ENCODE results near the gene MEGF11. TPM values are rescaled to one million over a fixed set of nuclear protein-coding genes. Genes with fewer than 3 reads are reported as not detected.

Gene MEGF11
- total RNA-seq, 2 donors from 2014 or later: not detected

DNA sequence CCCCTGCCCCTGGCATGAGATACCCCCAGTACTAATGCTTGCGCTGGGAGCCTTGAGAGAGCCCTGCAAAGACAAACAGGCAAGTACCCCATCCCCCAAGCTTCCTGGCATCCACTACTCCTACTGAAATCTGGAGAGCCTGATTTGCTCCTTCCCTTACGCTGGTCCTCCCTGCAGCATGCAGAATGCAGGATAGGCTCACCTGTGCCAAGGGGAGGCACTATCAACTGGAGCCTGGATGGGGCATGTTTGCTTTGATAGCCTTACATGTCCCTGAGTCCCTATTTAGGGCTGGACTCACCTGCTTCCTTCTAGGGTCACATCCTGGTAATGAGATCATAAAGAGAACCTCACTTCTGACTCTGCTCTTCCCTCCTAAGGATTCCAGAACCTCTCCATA lies 341.3 kb downstream of the MEGF11 start:
- intact Hi-C loops (cut with DNase I): no loop called here
- no peaks in the 10 kb centered on the region for H3K27me3 ChIP-seq (replicated peaks; ENCODE audit: insufficient read depth)
- no peak for DNase-seq (ENCODE audit: low spot score)

GRCh38 chr15:65910341-65910740 lies 343.2 kb downstream of the MEGF11 start:
- H3K36me3 ChIP-seq: peaks cover 0 to 3% of the 10 kb centered on the region in 2 donors
- H3K9me3 ChIP-seq: no peaks in the 10 kb centered on the region
- H3K27ac ChIP-seq: no peak overlapping the region
- DNase-seq (ENCODE audit: low spot score): no peak
- H3K4me1 ChIP-seq (replicated peaks): no peaks in the 10 kb centered on the region
- WGBS: 99% methylated on average over 4 of the region's 4 CpGs
- H3K27me3 ChIP-seq (replicated peaks; ENCODE audit: insufficient read depth): no peaks in the 10 kb centered on the region
- TF ChIP-seq POLR2A (IDR thresholded peaks at IDR 0.05): no peak
- no peak for TF ChIP-seq POLR2AphosphoS5 (IDR thresholded peaks at IDR 0.05)
- TF ChIP-seq, protein P1, sequence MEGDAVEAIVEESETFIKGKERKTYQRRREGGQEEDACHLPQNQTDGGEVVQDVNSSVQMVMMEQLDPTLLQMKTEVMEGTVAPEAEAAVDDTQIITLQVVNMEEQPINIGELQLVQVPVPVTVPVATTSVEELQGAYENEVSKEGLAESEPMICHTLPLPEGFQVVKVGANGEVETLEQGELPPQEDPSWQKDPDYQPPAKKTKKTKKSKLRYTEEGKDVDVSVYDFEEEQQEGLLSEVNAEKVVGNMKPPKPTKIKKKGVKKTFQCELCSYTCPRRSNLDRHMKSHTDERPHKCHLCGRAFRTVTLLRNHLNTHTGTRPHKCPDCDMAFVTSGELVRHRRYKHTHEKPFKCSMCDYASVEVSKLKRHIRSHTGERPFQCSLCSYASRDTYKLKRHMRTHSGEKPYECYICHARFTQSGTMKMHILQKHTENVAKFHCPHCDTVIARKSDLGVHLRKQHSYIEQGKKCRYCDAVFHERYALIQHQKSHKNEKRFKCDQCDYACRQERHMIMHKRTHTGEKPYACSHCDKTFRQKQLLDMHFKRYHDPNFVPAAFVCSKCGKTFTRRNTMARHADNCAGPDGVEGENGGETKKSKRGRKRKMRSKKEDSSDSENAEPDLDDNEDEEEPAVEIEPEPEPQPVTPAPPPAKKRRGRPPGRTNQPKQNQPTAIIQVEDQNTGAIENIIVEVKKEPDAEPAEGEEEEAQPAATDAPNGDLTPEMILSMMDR (IDR thresholded peaks at IDR 0.05): no peak
- intact Hi-C loops (cut with DNase I): no loop called here
- H3K4me3 ChIP-seq: no peak overlapping the region

More for the DNA sequence above, 341.3 kb downstream of the MEGF11 start:
- no peak for TF ChIP-seq POLR2A (IDR thresholded peaks at IDR 0.05)
- TF ChIP-seq, protein P1 (IDR thresholded peaks at IDR 0.05): no peak
- TF ChIP-seq POLR2AphosphoS5 (IDR thresholded peaks at IDR 0.05): no peak
- WGBS: 90% methylated on average over 2 of the region's 2 CpGs
- Histone ChIP-seq H3K4me1 (replicated peaks) (no peaks in the 10 kb centered on the region), H3K36me3 (peaks cover 0 to 3% of the 10 kb centered on the region in 2 donors), H3K27ac (no peak overlapping the region), H3K9me3 (no peaks in the 10 kb centered on the region), H3K4me3 (no peak overlapping the region)

DNA sequence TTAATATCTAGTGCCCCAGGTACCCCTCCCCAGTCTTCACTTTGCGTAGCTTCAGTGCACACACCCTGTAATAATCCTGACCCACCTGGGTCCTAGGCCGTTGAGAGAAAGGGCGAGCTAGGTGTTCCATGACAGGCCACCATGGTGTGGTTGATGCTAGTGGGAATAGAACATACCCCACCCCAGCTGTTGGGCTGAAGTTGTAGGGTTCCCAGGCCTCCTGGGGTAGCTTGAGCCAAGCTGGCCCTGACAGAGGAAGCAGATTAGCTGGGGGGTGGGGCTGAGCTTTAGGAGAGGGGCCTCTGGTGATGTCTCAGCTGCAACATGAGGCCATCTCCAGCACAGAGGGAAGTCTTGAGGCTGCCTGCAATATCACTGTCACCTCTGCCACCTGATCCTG lies 343.7 kb downstream of the MEGF11 start:
- WGBS: 93% methylated on average over 3 of the region's 3 CpGs
- intact Hi-C loops (cut with DNase I): no loop called here
- H3K27ac ChIP-seq: no peak overlapping the region
- H3K4me3 ChIP-seq: no peak overlapping the region
- no peak for DNase-seq (ENCODE audit: low spot score)
- H3K27me3 ChIP-seq (replicated peaks; ENCODE audit: insufficient read depth): no peaks in the 10 kb centered on the region
- H3K4me1 ChIP-seq (replicated peaks): no peaks in the 10 kb centered on the region
- peaks cover 0 to 3% of the 10 kb centered on the region in 2 donors for H3K36me3 ChIP-seq
- TF ChIP-seq POLR2A (IDR thresholded peaks at IDR 0.05) (no peak), POLR2AphosphoS5 (IDR thresholded peaks at IDR 0.05) (no peak)
- H3K9me3 ChIP-seq: no peaks in the 10 kb centered on the region

DNA sequence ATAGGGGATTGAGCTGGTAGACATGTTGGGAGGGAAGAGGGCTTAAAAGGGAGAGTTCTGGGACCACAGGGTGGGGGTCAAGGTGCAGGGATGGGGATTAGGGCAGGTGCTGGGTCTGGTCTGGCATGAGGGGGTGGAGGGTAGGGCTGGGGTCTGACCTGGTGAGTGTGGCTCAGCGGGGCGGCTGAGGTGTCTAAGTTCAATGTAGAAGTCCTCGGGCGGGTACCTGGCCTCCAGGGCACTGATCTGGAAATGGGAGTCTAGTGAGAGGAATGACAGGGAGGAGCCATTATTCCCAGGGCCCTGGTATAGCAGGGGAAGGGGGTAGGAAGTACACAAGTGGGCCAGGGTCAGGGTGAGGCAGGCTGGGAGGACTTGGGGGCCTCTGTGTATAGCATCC lies 344.7 kb downstream of the MEGF11 start:
- no peak overlapping the region for H3K4me3 ChIP-seq
- H3K36me3 ChIP-seq: peaks cover 0 to 3% of the 10 kb centered on the region in 2 donors
- H3K9me3 ChIP-seq: no peaks in the 10 kb centered on the region
- H3K4me1 ChIP-seq (replicated peaks): no peaks in the 10 kb centered on the region
- TF ChIP-seq, protein P1 (IDR thresholded peaks at IDR 0.05): no peak
- TF ChIP-seq POLR2A (IDR thresholded peaks at IDR 0.05): no peak
- no peak for TF ChIP-seq POLR2AphosphoS5 (IDR thresholded peaks at IDR 0.05)
- WGBS: 92% methylated on average over 4 of the region's 4 CpGs
- H3K27me3 ChIP-seq (replicated peaks; ENCODE audit: insufficient read depth): no peaks in the 10 kb centered on the region
- DNase-seq (ENCODE audit: low spot score): no peak
- intact Hi-C loops (cut with DNase I): no loop called here
- no peak overlapping the region for H3K27ac ChIP-seq

DNA sequence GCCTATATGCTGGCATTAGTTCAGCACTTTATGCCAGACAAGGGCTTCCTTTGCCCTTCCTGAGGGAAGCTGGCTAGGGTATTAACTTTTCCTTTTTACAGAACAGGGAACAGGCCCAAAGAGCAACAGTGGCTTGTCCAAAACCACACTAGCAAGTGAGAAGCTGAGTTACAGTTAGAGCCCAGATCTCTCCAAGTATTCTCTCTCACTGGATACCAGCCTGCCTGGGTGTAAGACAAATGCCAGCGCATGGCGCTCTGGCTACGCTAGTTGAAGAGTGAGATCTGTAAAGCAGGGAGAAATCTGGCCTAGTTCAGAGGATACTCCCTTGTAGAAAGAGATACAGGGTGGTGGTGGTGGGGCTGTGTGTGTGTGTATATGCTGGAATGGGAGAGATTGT lies 345.9 kb downstream of the MEGF11 start:
- H3K4me1 ChIP-seq (replicated peaks): no peaks in the 10 kb centered on the region
- 100% methylated on average over 3 of the region's 3 CpGs for WGBS
- no peaks in the 10 kb centered on the region for H3K27me3 ChIP-seq (replicated peaks; ENCODE audit: insufficient read depth)
- intact Hi-C loops (cut with DNase I): no loop called here
- no peak overlapping the region for H3K4me3 ChIP-seq
- DNase-seq (ENCODE audit: low spot score): no peak
- H3K9me3 ChIP-seq: no peaks in the 10 kb centered on the region
- peaks cover 0 to 3% of the 10 kb centered on the region in 2 donors for H3K36me3 ChIP-seq
- no peak overlapping the region for H3K27ac ChIP-seq
- TF ChIP-seq, protein P1 (IDR thresholded peaks at IDR 0.05): no peak
- TF ChIP-seq POLR2AphosphoS5 (IDR thresholded peaks at IDR 0.05): no peak
- no peak for TF ChIP-seq POLR2A (IDR thresholded peaks at IDR 0.05)
